HepG2 (cell line): ENCODE results near the gene PMIS2. TPM values are rescaled to one million over a fixed set of nuclear protein-coding genes. Genes with fewer than 3 reads are reported as not detected.
A peak's percentile ranks its signal among the peaks of the same experiment; 100 is the strongest.

Source experiments
- DRAP1 ChIP-seq: IDR thresholded peaks from 2 replicates; pipeline ENCODE4 v1.6.1; 2016; ENCODE audit warnings: missing genetic modification reagents, missing compliant biosample characterization
- GABPB1 ChIP-seq: IDR thresholded peaks from 2 replicates; pipeline ENCODE4 v1.6.1; 2016; ENCODE audit warnings: mild to moderate bottlenecking, missing genetic modification reagents, moderate library complexity, missing compliant biosample characterization
- HDAC2 ChIP-seq: sonication (generic); formaldehyde crosslinking; IDR thresholded peaks from 2 replicates; pipeline ENCODE4 v1.4.0; 2020; ENCODE audit warnings: missing genetic modification reagents
- JDP2 ChIP-seq: sonication (generic); formaldehyde crosslinking; IDR thresholded peaks from 2 replicates; pipeline ENCODE4 v1.8.1; 2022; ENCODE audit warnings: missing genetic modification reagents, borderline replicate concordance
- MLLT10 ChIP-seq: sonication (generic); formaldehyde crosslinking; IDR thresholded peaks from 2 replicates; pipeline ENCODE4 v1.4.0; 2020; ENCODE audit warnings: missing genetic modification reagents
- NR0B2 ChIP-seq: sonication (generic); formaldehyde crosslinking; IDR thresholded peaks from 2 replicates; pipeline ENCODE4 v1.4.0; 2020; ENCODE audit warnings: mild to moderate bottlenecking, missing genetic modification reagents
- STAG1 ChIP-seq: sonication (generic); formaldehyde crosslinking; IDR thresholded peaks from 2 replicates; pipeline ENCODE4 v1.4.0; 2020; ENCODE audit warnings: missing genetic modification reagents
- THAP11 ChIP-seq: IDR thresholded peaks from 2 replicates; pipeline ENCODE4 v1.6.1; 2016; ENCODE audit warnings: missing biosample characterization, missing genetic modification reagents
- TP53 ChIP-seq: sonication (generic); formaldehyde crosslinking; conservative IDR thresholded peaks from 2 replicates; pipeline ENCODE4 v1.4.0; 2020; ENCODE audit warnings: missing genetic modification reagents
- ZBTB1 ChIP-seq: sonication (generic); formaldehyde crosslinking; IDR thresholded peaks from 2 replicates; pipeline ENCODE4 v1.4.0; 2020; ENCODE audit warnings: missing genetic modification reagents, borderline replicate concordance
- ZNF577 ChIP-seq: sonication (generic); formaldehyde crosslinking; IDR thresholded peaks from 2 replicates; pipeline ENCODE4 v1.4.0; 2020; ENCODE audit warnings: mild to moderate bottlenecking, low read depth, missing genetic modification reagents, borderline replicate concordance
- ZNF766 ChIP-seq: sonication (generic); formaldehyde crosslinking; IDR thresholded peaks from 2 replicates; pipeline ENCODE4 v1.5.0; 2020; ENCODE audit warnings: missing genetic modification reagents, borderline replicate concordance
- ZNF770 ChIP-seq: sonication (generic); formaldehyde crosslinking; IDR thresholded peaks from 2 replicates; pipeline ENCODE4 v1.5.0; 2020; ENCODE audit warnings: mild to moderate bottlenecking, missing genetic modification reagents
- polyA plus RNA-seq, 8 experiments: library from polyadenylated mRNA; depleted of rRNA in 3 of 8; stranded (reverse) in 7 of 8; unstranded in 1 of 8; fragments of >200 nt; fragmentation: Illumina TruSeq in 4 of 8; extraction: Trizol in 4 of 8; gene quantifications; 2 replicates each; pipeline versions ENCODE4 v1.2.1 to v1.2.3, GENCODE V29; 2011 to 2016; ENCODE audit warnings: low read depth in 4 of 8, missing spikeins in 1 of 8, mixed read lengths in 1 of 8; ENCODE audit not compliant: insufficient read depth in 1 of 8
- total RNA-seq, 5 experiments: library from RNA; depleted of rRNA; stranded (reverse); fragments of >200 nt; fragmentation: Illumina TruSeq; extraction: Trizol; gene quantifications; 2 replicates each; pipeline ENCODE4 v1.2.3, GENCODE V29; 2016; ENCODE audit warnings: low read depth in 1 of 5
- TF ChIP-seq, protein P1 (sequence below): sonication (generic); formaldehyde crosslinking; IDR thresholded peaks from 2 replicates; pipeline ENCODE4 v1.8.1; 2023; ENCODE audit warnings: mild to moderate bottlenecking, missing genetic modification reagents, borderline replicate concordance
- TF ChIP-seq, protein P2 (sequence below): sonication (generic); formaldehyde crosslinking; IDR thresholded peaks from 2 replicates; pipeline ENCODE4 v1.4.0; 2020; ENCODE audit warnings: missing genetic modification reagents
- TF ChIP-seq, protein P3 (sequence below): IDR thresholded peaks from 2 replicates; pipeline ENCODE4 v1.6.1; 2016; ENCODE audit warnings: missing compliant biosample characterization, missing genetic modification reagents, borderline replicate concordance

Gene PMIS2
- total and polyA plus RNA-seq, 2 of the 13 experiments (the other 11 are each of a cell fraction or from before 2014, with no cell fraction given), result not detected

DNA sequence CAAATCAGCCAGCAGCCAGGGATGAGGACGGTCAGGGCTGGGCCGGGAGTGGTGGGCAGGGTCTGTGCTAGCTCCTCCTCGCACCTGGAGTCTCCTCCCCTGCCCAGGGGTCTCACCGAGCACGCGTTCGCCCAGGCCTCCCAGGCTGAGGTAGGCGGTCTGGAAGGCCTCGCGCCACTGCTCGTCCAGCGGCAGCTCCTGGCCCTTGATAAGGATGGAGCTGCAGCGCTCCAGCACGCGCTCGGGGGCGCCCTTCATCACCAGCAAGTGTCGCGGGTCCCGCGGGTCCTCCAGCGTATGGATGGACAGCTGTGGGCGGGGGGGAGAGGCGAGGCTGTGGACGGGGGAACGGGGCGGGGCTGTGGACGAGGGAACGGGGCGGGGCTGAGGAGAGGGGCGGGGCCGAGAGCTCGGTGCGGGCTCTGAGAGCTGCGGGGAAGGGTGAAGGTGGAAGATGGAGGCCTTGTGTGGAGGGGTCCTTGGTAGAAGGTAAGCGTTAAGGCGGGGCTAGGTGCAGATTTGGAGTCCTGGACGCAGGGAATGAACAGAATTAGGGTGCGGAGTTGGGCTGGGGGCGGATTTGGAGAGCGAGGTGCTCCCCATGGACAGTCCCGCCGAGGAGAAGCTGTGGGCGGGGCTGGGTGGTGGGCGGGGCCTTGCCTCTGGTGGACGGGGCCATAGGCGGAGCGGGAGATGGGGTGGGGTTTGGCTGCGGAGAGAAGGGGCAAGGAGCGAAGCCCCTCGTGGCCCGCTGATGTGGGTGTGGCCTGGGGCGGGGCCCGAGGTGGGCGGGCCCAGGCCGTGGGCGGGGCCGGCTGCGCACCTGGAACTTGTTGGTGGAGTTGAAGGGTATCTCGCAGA is 28.2 kb upstream of the PMIS2 start (continued):
- TF ChIP-seq NR0B2 (CRISPR knock-in tag) (no peak), DRAP1 (no peak), STAG1 (CRISPR knock-in tag) (peak; percentile 41; the same call in 1 of the 2 replicates), ZBTB1 (CRISPR knock-in tag) (no peak), ZNF577 (CRISPR knock-in tag) (no peak), ZNF770 (no peak), JDP2 (CRISPR knock-in tag) (no peak), TP53 (CRISPR knock-in tag) (no peak), GABPB1 (CRISPR knock-in tag) (peak; percentile 24; the same call in 1 of the 2 replicates), HDAC2 (CRISPR knock-in tag) (no peak), THAP11 (CRISPR knock-in tag) (no peak), ZNF766 (CRISPR knock-in tag) (no peak), MLLT10 (CRISPR knock-in tag) (no peak)
- TF ChIP-seq, protein P1, sequence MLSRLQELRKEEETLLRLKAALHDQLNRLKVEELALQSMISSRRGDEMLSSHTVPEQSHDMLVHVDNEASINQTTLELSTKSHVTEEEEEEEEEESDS, result no peak
- TF ChIP-seq, protein P2, sequence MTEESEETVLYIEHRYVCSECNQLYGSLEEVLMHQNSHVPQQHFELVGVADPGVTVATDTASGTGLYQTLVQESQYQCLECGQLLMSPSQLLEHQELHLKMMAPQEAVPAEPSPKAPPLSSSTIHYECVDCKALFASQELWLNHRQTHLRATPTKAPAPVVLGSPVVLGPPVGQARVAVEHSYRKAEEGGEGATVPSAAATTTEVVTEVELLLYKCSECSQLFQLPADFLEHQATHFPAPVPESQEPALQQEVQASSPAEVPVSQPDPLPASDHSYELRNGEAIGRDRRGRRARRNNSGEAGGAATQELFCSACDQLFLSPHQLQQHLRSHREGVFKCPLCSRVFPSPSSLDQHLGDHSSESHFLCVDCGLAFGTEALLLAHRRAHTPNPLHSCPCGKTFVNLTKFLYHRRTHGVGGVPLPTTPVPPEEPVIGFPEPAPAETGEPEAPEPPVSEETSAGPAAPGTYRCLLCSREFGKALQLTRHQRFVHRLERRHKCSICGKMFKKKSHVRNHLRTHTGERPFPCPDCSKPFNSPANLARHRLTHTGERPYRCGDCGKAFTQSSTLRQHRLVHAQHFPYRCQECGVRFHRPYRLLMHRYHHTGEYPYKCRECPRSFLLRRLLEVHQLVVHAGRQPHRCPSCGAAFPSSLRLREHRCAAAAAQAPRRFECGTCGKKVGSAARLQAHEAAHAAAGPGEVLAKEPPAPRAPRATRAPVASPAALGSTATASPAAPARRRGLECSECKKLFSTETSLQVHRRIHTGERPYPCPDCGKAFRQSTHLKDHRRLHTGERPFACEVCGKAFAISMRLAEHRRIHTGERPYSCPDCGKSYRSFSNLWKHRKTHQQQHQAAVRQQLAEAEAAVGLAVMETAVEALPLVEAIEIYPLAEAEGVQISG (CRISPR knock-in tag), result no peak
- TF ChIP-seq, protein P3, sequence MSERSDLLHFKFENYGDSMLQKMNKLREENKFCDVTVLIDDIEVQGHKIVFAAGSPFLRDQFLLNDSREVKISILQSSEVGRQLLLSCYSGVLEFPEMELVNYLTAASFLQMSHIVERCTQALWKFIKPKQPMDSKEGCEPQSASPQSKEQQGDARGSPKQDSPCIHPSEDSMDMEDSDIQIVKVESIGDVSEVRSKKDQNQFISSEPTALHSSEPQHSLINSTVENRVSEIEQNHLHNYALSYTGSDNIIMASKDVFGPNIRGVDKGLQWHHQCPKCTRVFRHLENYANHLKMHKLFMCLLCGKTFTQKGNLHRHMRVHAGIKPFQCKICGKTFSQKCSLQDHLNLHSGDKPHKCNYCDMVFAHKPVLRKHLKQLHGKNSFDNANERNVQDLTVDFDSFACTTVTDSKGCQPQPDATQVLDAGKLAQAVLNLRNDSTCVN (CRISPR knock-in tag), result no peak
